GM12891 (cell line): ENCODE results near the gene RBKS.

Source experiments
- PAX5 ChIP-seq: IDR thresholded peaks from 2 replicates; pipeline ENCODE4 v1.6.1; 2011; ENCODE audit warnings: low read length, moderate library complexity, mild to moderate bottlenecking; ENCODE audit not compliant: insufficient read depth, severe bottlenecking
- POLR2AphosphoS5 ChIP-seq: IDR thresholded peaks from 2 replicates; pipeline ENCODE4 v1.6.1; 2011; ENCODE audit warnings: low read depth, low read length, control low read depth
- TAF1 ChIP-seq: IDR thresholded peaks from 2 replicates; pipeline ENCODE4 v1.6.1; 2011; ENCODE audit warnings: low read depth, low read length, control low read depth

- TF ChIP-seq TAF1 (no peak), POLR2AphosphoS5 (no peak), PAX5 (no peak)
Observed at GRCh38 chr2:27887830-27888229, 2.4 kb downstream of the RBKS start.
